HG03135 (cell line): ENCODE measurements around the gene NUAK2.

Experiments
- ATAC-seq: cut with Tn5 transposase; IDR thresholded peaks from one replicate; pipeline ENCODE4 v1.9.1; 2021; ENCODE audit warnings: mild to moderate bottlenecking, moderate library complexity; ENCODE audit not compliant: unreplicated experiment

Gene NUAK2

GRCh38 chr1:205346956-205347574, 25.5 kb upstream of the NUAK2 start:
- ATAC-seq = no peak

- no peak for ATAC-seq
Measured at GRCh38 chr1:205345761-205346160, 24.2 kb upstream of the NUAK2 start.

- ATAC-seq = no peak
Measured at GRCh38 chr1:205344066-205344928, 22.8 kb upstream of the NUAK2 start.

GRCh38 chr1:205343431-205344065, 22.0 kb upstream of the NUAK2 start:
- ATAC-seq = no peak

- no peak for ATAC-seq
Measured at GRCh38 chr1:205342986-205343385, 21.4 kb upstream of the NUAK2 start.

- ATAC-seq = no peak
Measured at GRCh38 chr1:205340676-205341075, 19.1 kb upstream of the NUAK2 start.

GRCh38 chr1:205339717-205340116, 18.2 kb upstream of the NUAK2 start:
- ATAC-seq = no peak

- ATAC-seq = no peak
Measured at GRCh38 chr1:205339197-205339702, 17.7 kb upstream of the NUAK2 start.

- no peak for ATAC-seq
Measured at GRCh38 chr1:205338011-205338410, 16.5 kb upstream of the NUAK2 start.

GRCh38 chr1:205337481-205337880, 15.9 kb upstream of the NUAK2 start:
- no peak for ATAC-seq

- no peak for ATAC-seq
Measured at GRCh38 chr1:205335692-205336091, 14.1 kb upstream of the NUAK2 start.

- ATAC-seq = no peak
Measured at GRCh38 chr1:205332015-205332791, 10.7 kb upstream of the NUAK2 start.

- no peak for ATAC-seq
Measured at GRCh38 chr1:205330150-205330549, 8.6 kb upstream of the NUAK2 start.

GRCh38 chr1:205329719-205330118, 8.2 kb upstream of the NUAK2 start:
- no peak for ATAC-seq

- ATAC-seq = no peak
Measured at GRCh38 chr1:205328476-205328875, 6.9 kb upstream of the NUAK2 start.

- ATAC-seq = no peak
Measured at GRCh38 chr1:205326812-205327466, 5.4 kb upstream of the NUAK2 start.

GRCh38 chr1:205325334-205325884, 3.9 kb upstream of the NUAK2 start:
- ATAC-seq = no peak

GRCh38 chr1:205324781-205325180, 3.2 kb upstream of the NUAK2 start:
- ATAC-seq = no peak

GRCh38 chr1:205323794-205324193, 2.2 kb upstream of the NUAK2 start:
- ATAC-seq = no peak

GRCh38 chr1:205321959-205322283, 376 bp upstream of the NUAK2 start:
- ATAC-seq = no peak
